H9 (cell line): Measurements from ENCODE around the gene DNAJC1. TPM values are rescaled to one million over a fixed set of nuclear protein-coding genes. Genes with fewer than 3 reads are reported as not detected.

ENCODE experiments used
- DNase-seq: peaks from one replicate; pipeline ENCODE4 v3.0.0-alpha.2; 2017
- H2AFZ ChIP-seq: one replicate; pipeline ENCODE4 v1.6.1; 2013; ENCODE audit warnings: mild to moderate bottlenecking, low read length, control low read depth, moderate library complexity
- H2AK5ac ChIP-seq: 2 replicates; pipeline ENCODE4 v1.6.1; 2013; ENCODE audit warnings: low read length, control low read depth, mixed read lengths; ENCODE audit not compliant: insufficient read length
- H2BK120ac ChIP-seq: one replicate; pipeline ENCODE4 v1.6.1; 2013; ENCODE audit warnings: low read depth, mild to moderate bottlenecking, low read length, control low read depth, inconsistent platforms; ENCODE audit not compliant: poor library complexity, severe bottlenecking
- H2BK12ac ChIP-seq: 2 replicates; pipeline ENCODE4 v1.6.1; 2013; ENCODE audit warnings: low read length, control low read depth, mixed read lengths, low read depth; ENCODE audit not compliant: insufficient read length
- H2BK15ac ChIP-seq: 2 replicates; pipeline ENCODE4 v1.6.1; 2013; ENCODE audit warnings: low read depth, low read length, control low read depth
- H2BK20ac ChIP-seq: one replicate; pipeline ENCODE4 v1.6.1; 2013; ENCODE audit warnings: low read depth, mild to moderate bottlenecking, low read length, control low read depth, inconsistent platforms; ENCODE audit not compliant: poor library complexity, severe bottlenecking
- H2BK5ac ChIP-seq: 2 replicates; pipeline ENCODE4 v1.6.1; 2013; ENCODE audit warnings: low read length, control low read depth, mixed read lengths; ENCODE audit not compliant: insufficient read length
- H3K14ac ChIP-seq: 2 replicates; pipeline ENCODE4 v1.6.1; 2013; ENCODE audit warnings: low read length, control low read depth; ENCODE audit not compliant: insufficient read depth
- H3K18ac ChIP-seq: 2 replicates; pipeline ENCODE4 v1.6.1; 2013; ENCODE audit warnings: low read depth, mild to moderate bottlenecking, mixed read lengths, low read length, control low read depth; ENCODE audit not compliant: insufficient read length
- H3K23ac ChIP-seq: 2 replicates; pipeline ENCODE4 v1.6.1; 2013; ENCODE audit warnings: low read length, control low read depth, mixed read lengths, low read depth; ENCODE audit not compliant: insufficient read length
- H3K23me2 ChIP-seq: 2 replicates; pipeline ENCODE4 v1.6.1; 2013; ENCODE audit warnings: low read depth, mild to moderate bottlenecking, mixed read lengths, low read length, control low read depth; ENCODE audit not compliant: insufficient read length, poor library complexity, severe bottlenecking
- H3K27ac ChIP-seq: 2 replicates; pipeline ENCODE4 v1.5.1; 2013; ENCODE audit warnings: low read length, control low read depth, mixed read lengths, low read depth; ENCODE audit not compliant: insufficient read length
- H3K27me3 ChIP-seq: 2 replicates; pipeline ENCODE4 v1.6.1; 2013; ENCODE audit warnings: low read length, control low read depth, inconsistent platforms; ENCODE audit not compliant: insufficient read depth
- H3K4ac ChIP-seq: 2 replicates; pipeline ENCODE4 v1.6.1; 2013; ENCODE audit warnings: low read depth, mild to moderate bottlenecking, control low read depth, inconsistent platforms, low read length, moderate library complexity
- H3K4me1 ChIP-seq: 2 replicates; pipeline ENCODE4 v1.6.1; 2013; ENCODE audit warnings: low read length, control low read depth, inconsistent platforms; ENCODE audit not compliant: insufficient read depth
- H3K4me2 ChIP-seq: 2 replicates; pipeline ENCODE4 v1.6.1; 2013; ENCODE audit warnings: low read length, control low read depth, mixed read lengths; ENCODE audit not compliant: insufficient read length, insufficient read depth
- H3K56ac ChIP-seq: 2 replicates; pipeline ENCODE4 v1.6.1; 2013; ENCODE audit warnings: low read depth, mild to moderate bottlenecking, mixed read lengths, low read length, control low read depth; ENCODE audit not compliant: insufficient read length
- H3K79me1 ChIP-seq: 2 replicates; pipeline ENCODE4 v1.6.1; 2013; ENCODE audit warnings: low read depth, mild to moderate bottlenecking, moderate library complexity, low read length, control low read depth, inconsistent platforms; ENCODE audit not compliant: insufficient read depth, poor library complexity, severe bottlenecking
- H3K79me2 ChIP-seq: 2 replicates; pipeline ENCODE4 v1.6.1; 2013; ENCODE audit warnings: low read length, control low read depth, inconsistent platforms; ENCODE audit not compliant: insufficient read depth
- H3K9ac ChIP-seq: 2 replicates; pipeline ENCODE4 v1.6.1; 2013; ENCODE audit warnings: low read length, control low read depth, mixed read lengths; ENCODE audit not compliant: insufficient read length; ENCODE audit errors: extremely low read depth
- H3K9me3 ChIP-seq: one replicate; pipeline ENCODE4 v1.6.1; 2013; ENCODE audit warnings: low read depth, low read length, inconsistent platforms; ENCODE audit not compliant: control insufficient read depth
- H3T11ph ChIP-seq: one replicate; pipeline ENCODE4 v1.6.1; 2013; ENCODE audit warnings: mild to moderate bottlenecking, low read length, control low read depth, inconsistent platforms
- H4K20me1 ChIP-seq: one replicate; pipeline ENCODE4 v1.6.1; 2013; ENCODE audit not compliant: control insufficient read depth, insufficient read length, insufficient read depth
- H4K5ac ChIP-seq: 2 replicates; pipeline ENCODE4 v1.6.1; 2013; ENCODE audit warnings: low read depth, mild to moderate bottlenecking, mixed read lengths, low read length, control low read depth; ENCODE audit not compliant: insufficient read length
- H4K8ac ChIP-seq: replicated peaks from 2 replicates; pipeline ENCODE4 v1.6.1; 2013; ENCODE audit warnings: low read length, control low read depth, mixed read lengths, low read depth; ENCODE audit not compliant: insufficient read length
- H4K91ac ChIP-seq: 2 replicates; pipeline ENCODE4 v1.6.1; 2013; ENCODE audit warnings: low read depth, mild to moderate bottlenecking, moderate library complexity, mixed read lengths, low read length, control low read depth; ENCODE audit not compliant: insufficient read length
- H3K27ac Mint-ChIP-seq, 3 experiments: 2 replicates in 2 of 3; 3 replicates in 1 of 3; pipeline ENCODE4 v1.8.0; 2020 to 2021; ENCODE audit warnings: mixed read lengths in 3 of 3, mild to moderate bottlenecking in 1 of 3, moderate library complexity in 1 of 3
- H3K27me3 Mint-ChIP-seq: 2 replicates; pipeline ENCODE4 v1.8.0; 2021; ENCODE audit warnings: low read depth, mild to moderate bottlenecking, moderate library complexity, mixed read lengths
- H3K36me3 Mint-ChIP-seq, 3 experiments: 2 replicates in 2 of 3; 3 replicates in 1 of 3; pipeline ENCODE4 v1.8.0; 2020 to 2021; ENCODE audit warnings: low read depth in 3 of 3, mixed read lengths in 3 of 3; ENCODE audit not compliant: insufficient read depth in 1 of 3
- H3K4me1 Mint-ChIP-seq, 2 experiments: 2 replicates each; pipeline ENCODE4 v1.8.0; 2020; ENCODE audit warnings: mixed read lengths in 2 of 2
- H3K4me3 Mint-ChIP-seq, 2 experiments: 2 replicates in 1 of 2; 3 replicates in 1 of 2; pipeline ENCODE4 v1.8.0; 2020 to 2021; ENCODE audit warnings: mild to moderate bottlenecking in 2 of 2, mixed read lengths in 2 of 2, moderate library complexity in 1 of 2
- H3K9me3 Mint-ChIP-seq, 2 experiments: 2 replicates in 1 of 2; 3 replicates in 1 of 2; pipeline ENCODE4 v1.8.0; 2020; ENCODE audit warnings: mild to moderate bottlenecking in 2 of 2, mixed read lengths in 2 of 2, moderate library complexity in 1 of 2
- CTCF ChIP-seq: fragments of 200-600 bp; sonication (generic); conservative IDR thresholded peaks from 3 replicates; pipeline ENCODE4 v1.8.0; 2021; ENCODE audit warnings: antibody characterized with exemption, mild to moderate bottlenecking
- WGBS: extraction: QIAGEN DNeasy Blood & Tissue Kit; methylation state at CpG from one replicate; pipeline ENCODE4 v1.1.7; 2013; ENCODE audit warnings: missing lambda C conversion rate, low lambda C conversion rate, mixed read lengths; ENCODE audit not compliant: insufficient read length; ENCODE audit errors: extremely low coverage; 5-methylcytosine and 5-hydroxymethylcytosine counted together
- total RNA-seq: library from RNA; stranded (reverse); gene quantifications from 2 replicates; pipeline ENCODE4 v1.2.1, GENCODE V29; 2021

DNAJC1 gene
- total RNA-seq, 1 experiment from 2014 or later: 11.2 TPM

GRCh38 chr10:21749788-21750187, 253.7 kb downstream of the DNAJC1 start:
- Histone ChIP-seq H2AK5ac (no peak overlapping the region), H3K79me2 (no peaks in the 10 kb centered on the region), H3K9me3 (no peaks in the 10 kb centered on the region), H2BK5ac (no peak overlapping the region), H3K23ac (no peak overlapping the region), H3K18ac (no peak overlapping the region), H2BK20ac (no peak overlapping the region), H3K56ac (no peak overlapping the region), H3K27me3 (no peaks in the 10 kb centered on the region), H3K14ac (peak overlapping the region; percentile 69; the same call in 1 of the 2 replicates), H4K8ac (no peak overlapping the region), H4K5ac (no peak overlapping the region), H3K4me2 (no peak overlapping the region), H4K20me1 (no peaks in the 10 kb centered on the region), H4K91ac (peak overlapping the region; percentile 91), H3K27ac (no peak overlapping the region), H3K9ac (no peak overlapping the region), H3K4me1 (peaks cover 15% of the 10 kb centered on the region; the same call in 1 of the 2 replicates), H3T11ph (no peak overlapping the region), H2BK120ac (no peak overlapping the region), H3K4ac (no peak overlapping the region), H2BK12ac (no peak overlapping the region), H2BK15ac (no peak overlapping the region), H3K79me1 (no peaks in the 10 kb centered on the region), H3K23me2 (no peaks in the 10 kb centered on the region), H2AFZ (no peak overlapping the region)
- peaks cover 65 to 73% of the 10 kb centered on the region in 2 experiments for H3K4me1 Mint-ChIP-seq
- no peaks in the 10 kb centered on the region; the same call in 1 of the 2 replicates for H3K27me3 Mint-ChIP-seq
- H3K9me3 Mint-ChIP-seq: no peaks in the 10 kb centered on the region
- DNase-seq: no peak
- no CpG with 5 or more reads among the region's 3 CpGs for WGBS
- peaks cover 6 to 20% (median 17%) of the 10 kb centered on the region in 3 experiments for H3K36me3 Mint-ChIP-seq
- H3K27ac Mint-ChIP-seq: peak overlapping the region in 2 of 3 experiments; percentile 51 to 76; a peak in 2 of 7 replicates
- H3K4me3 Mint-ChIP-seq: no peak overlapping the region
- TF ChIP-seq CTCF: no peak
